Gastrocnemius medialis (tissue), 4 donors: ENCODE results near the gene SLC39A11.

Experiments used
- CTCF ChIP-seq, 5 experiments: fragments of 450-650 bp in 3 of 5; fragments of 200-600 bp in 2 of 5; sonication (generic) in 2 of 5; IDR thresholded peaks in 4 of 5; conservative IDR thresholded peaks in 1 of 5; 1 replicate in 4 of 5; 2 replicates in 1 of 5; pipeline ENCODE4 v1.5.1; 2016 to 2019; ENCODE audit warnings: antibody characterized with exemption in 5 of 5, mild to moderate bottlenecking in 3 of 5, moderate library complexity in 3 of 5
- POLR2A ChIP-seq, 2 donors: fragments of 450-650 bp; IDR thresholded peaks; one replicate each; pipeline ENCODE4 v1.6.1; 2017; ENCODE audit warnings: antibody characterized with exemption in 2 of 2, mild to moderate bottlenecking in 2 of 2, moderate library complexity in 2 of 2

- TF ChIP-seq CTCF (IDR thresholded peaks at IDR 0.05 in 4 of 5, conservative IDR thresholded peaks at IDR 0.05 in 1 of 5) (no peak), POLR2A (IDR thresholded peaks at IDR 0.05) (no peak)
Measured at GRCh38 chr17:72671016-72671415, 421.5 kb downstream of the SLC39A11 start.
